Occipital lobe (tissue), 2 donors: ENCODE results near the gene MPP3. TPM values are rescaled to one million over a fixed set of nuclear protein-coding genes. Genes with fewer than 3 reads are reported as not detected.

Experiments used
- DNase-seq: peaks from one replicate; lab custom pipeline; 2025; lab: John Stamatoyannopoulos, UW
- total RNA-seq: library from RNA; depleted of rRNA; stranded (reverse); fragments of >200 nt; gene quantifications from one replicate; pipeline ENCODE4 v1.2.3, GENCODE V29; 2014

Gene MPP3
- total RNA-seq, 1 donor from 2014 or later, result 27.1 TPM

DNA sequence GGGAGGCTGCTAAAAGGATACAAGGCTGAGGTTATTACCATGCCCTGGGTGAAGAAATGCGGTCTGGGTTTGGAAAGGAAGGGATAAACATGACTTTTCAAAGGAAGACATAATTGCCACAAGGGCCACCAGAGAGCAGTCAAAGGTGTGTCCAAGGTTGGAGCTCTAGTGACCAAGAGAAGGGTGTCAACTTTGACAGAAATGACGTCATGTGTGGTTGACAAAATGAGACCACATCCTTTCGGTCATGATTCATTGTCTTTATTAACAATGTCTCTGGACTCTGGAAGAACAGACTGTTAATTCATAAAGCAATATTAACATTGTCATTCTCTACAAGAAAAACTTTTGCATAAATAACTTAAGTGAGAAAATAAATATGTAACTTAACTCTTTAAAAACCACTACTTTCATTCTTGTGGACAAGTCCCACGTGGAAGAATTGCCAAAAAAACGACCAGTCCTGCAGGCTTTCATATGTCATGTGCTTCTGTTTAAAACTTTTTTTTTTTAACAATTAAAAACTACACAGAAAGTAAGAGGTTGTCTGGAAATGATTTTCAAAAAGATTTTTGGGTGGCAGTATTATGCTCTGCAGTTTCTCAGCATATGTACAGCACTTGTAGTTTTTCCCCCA lies 79.3 kb downstream of the MPP3 start:
- no peak for DNase-seq

Other genes starting within 250 kb of the MPP3 start
- not detected for gene MEOX1, start 171.2 kb downstream of the MPP3 start, total RNA-seq
- not detected for gene SOST, start 74.4 kb downstream of the MPP3 start, total RNA-seq
- 38.2 TPM for gene DUSP3, start 54.2 kb downstream of the MPP3 start, total RNA-seq
- gene CFAP97D1, start 52.7 kb downstream of the MPP3 start, total RNA-seq, result not detected
- not detected for gene CD300LG, start 14.0 kb upstream of the MPP3 start, total RNA-seq
- gene MPP2, start 74.4 kb upstream of the MPP3 start, total RNA-seq, result 14.2 TPM
- gene PPY, start 109.3 kb upstream of the MPP3 start, total RNA-seq, result not detected
- not detected for gene PYY, start 120.8 kb upstream of the MPP3 start, total RNA-seq
- gene NAGS, start 171.5 kb upstream of the MPP3 start, total RNA-seq, result 0.78 TPM
- 36.3 TPM for gene TMEM101, start 181.8 kb upstream of the MPP3 start, total RNA-seq
- 22.8 TPM for gene LSM12, start 233.5 kb upstream of the MPP3 start, total RNA-seq
- gene G6PC3, start 237.6 kb upstream of the MPP3 start, total RNA-seq, result 11.4 TPM